ENCODE measurements around the gene CYBB.

The CYBB gene

GRCh38 chrX:37781081-37781480 lies 1.2 kb downstream of the CYBB start:
- peak overlapping the region; percentile 95 for H3K27ac ChIP-seq (ENCODE audit: low read depth, low read length)
- peaks cover 32% of the 10 kb centered on the region for H3F3A ChIP-seq (ENCODE audit: insufficient read depth)
- peak overlapping the region; percentile 73 for H3K4me2 ChIP-seq (ENCODE audit: low read depth, low read length, poor library complexity, severe bottlenecking)
- no peaks in the 10 kb centered on the region for H3K36me3 ChIP-seq (ENCODE audit: low read length)
- no peaks in the 10 kb centered on the region for H3K9me2 ChIP-seq (replicated peaks; ENCODE audit: insufficient read depth, low read length)
- peak overlapping the region; percentile 54 for H3K9ac ChIP-seq (ENCODE audit: low read length)
- H4K20me1 ChIP-seq (ENCODE audit: low read depth, low read length): no peaks in the 10 kb centered on the region
- H2AFZ ChIP-seq (ENCODE audit: low read depth, low read length, severe bottlenecking): no peak overlapping the region
- H3K27me3 ChIP-seq (ENCODE audit: low read length): no peaks in the 10 kb centered on the region
- H3K9me3 ChIP-seq (ENCODE audit: insufficient read depth, low read length): no peaks in the 10 kb centered on the region
- no peak for TF ChIP-seq CTCF (IDR thresholded peaks at IDR 0.05; ENCODE audit: insufficient read depth, low read length, poor library complexity, severe bottlenecking)
- no peak for TF ChIP-seq EZH2phosphoT487 (conservative IDR thresholded peaks at IDR 0.05; ENCODE audit: low read length)
- H3K79me2 ChIP-seq (ENCODE audit: insufficient read depth, low read length): peaks cover 15% of the 10 kb centered on the region; the same call in 1 of the 2 replicates
- peak overlapping the region; percentile 46 for H3K4me3 ChIP-seq (ENCODE audit: insufficient read depth, low read length, poor library complexity, severe bottlenecking)

GRCh38 chrX:37781814-37782213 lies 2.0 kb downstream of the CYBB start:
- Histone ChIP-seq H3K4me2 (ENCODE audit: low read depth, low read length, poor library complexity, severe bottlenecking) (peak overlapping the region; percentile 73), H3K9ac (ENCODE audit: low read length) (peak overlapping the region; percentile 54), H3K36me3 (ENCODE audit: low read length) (no peaks in the 10 kb centered on the region), H3K79me2 (ENCODE audit: insufficient read depth, low read length) (peaks cover 15% of the 10 kb centered on the region; the same call in 1 of the 2 replicates), H3K9me3 (ENCODE audit: insufficient read depth, low read length) (no peaks in the 10 kb centered on the region), H4K20me1 (ENCODE audit: low read depth, low read length) (no peaks in the 10 kb centered on the region), H2AFZ (ENCODE audit: low read depth, low read length, severe bottlenecking) (no peak overlapping the region), H3F3A (ENCODE audit: insufficient read depth) (peaks cover 36% of the 10 kb centered on the region), H3K4me3 (ENCODE audit: insufficient read depth, low read length, poor library complexity, severe bottlenecking) (peak overlapping the region; percentile 46), H3K27me3 (ENCODE audit: low read length) (no peaks in the 10 kb centered on the region), H3K9me2 (replicated peaks; ENCODE audit: insufficient read depth, low read length) (no peaks in the 10 kb centered on the region), H3K27ac (ENCODE audit: low read depth, low read length) (peak overlapping the region; percentile 95)
- TF ChIP-seq EZH2phosphoT487 (conservative IDR thresholded peaks at IDR 0.05; ENCODE audit: low read length): no peak
- TF ChIP-seq CTCF (IDR thresholded peaks at IDR 0.05; ENCODE audit: insufficient read depth, low read length, poor library complexity, severe bottlenecking): no peak

GRCh38 chrX:37782359-37782758 lies 2.5 kb downstream of the CYBB start:
- Histone ChIP-seq H3K27me3 (ENCODE audit: low read length) (no peaks in the 10 kb centered on the region), H3K4me2 (ENCODE audit: low read depth, low read length, poor library complexity, severe bottlenecking) (peak overlapping the region; percentile 73), H3F3A (ENCODE audit: insufficient read depth) (peaks cover 38% of the 10 kb centered on the region), H3K4me3 (ENCODE audit: insufficient read depth, low read length, poor library complexity, severe bottlenecking) (no peak overlapping the region), H3K36me3 (ENCODE audit: low read length) (no peaks in the 10 kb centered on the region), H3K27ac (ENCODE audit: low read depth, low read length) (peak overlapping the region; percentile 95), H3K79me2 (ENCODE audit: insufficient read depth, low read length) (peaks cover 15% of the 10 kb centered on the region; the same call in 1 of the 2 replicates), H3K9me2 (replicated peaks; ENCODE audit: insufficient read depth, low read length) (no peaks in the 10 kb centered on the region), H3K9me3 (ENCODE audit: insufficient read depth, low read length) (no peaks in the 10 kb centered on the region), H4K20me1 (ENCODE audit: low read depth, low read length) (no peaks in the 10 kb centered on the region), H3K9ac (ENCODE audit: low read length) (no peak overlapping the region), H2AFZ (ENCODE audit: low read depth, low read length, severe bottlenecking) (no peak overlapping the region)
- TF ChIP-seq CTCF (IDR thresholded peaks at IDR 0.05; ENCODE audit: insufficient read depth, low read length, poor library complexity, severe bottlenecking) (no peak), EZH2phosphoT487 (conservative IDR thresholded peaks at IDR 0.05; ENCODE audit: low read length) (no peak)

Measured in SU-DHL-6 (cell line).